Measurements from ENCODE around the gene GNPTAB.

DNA sequence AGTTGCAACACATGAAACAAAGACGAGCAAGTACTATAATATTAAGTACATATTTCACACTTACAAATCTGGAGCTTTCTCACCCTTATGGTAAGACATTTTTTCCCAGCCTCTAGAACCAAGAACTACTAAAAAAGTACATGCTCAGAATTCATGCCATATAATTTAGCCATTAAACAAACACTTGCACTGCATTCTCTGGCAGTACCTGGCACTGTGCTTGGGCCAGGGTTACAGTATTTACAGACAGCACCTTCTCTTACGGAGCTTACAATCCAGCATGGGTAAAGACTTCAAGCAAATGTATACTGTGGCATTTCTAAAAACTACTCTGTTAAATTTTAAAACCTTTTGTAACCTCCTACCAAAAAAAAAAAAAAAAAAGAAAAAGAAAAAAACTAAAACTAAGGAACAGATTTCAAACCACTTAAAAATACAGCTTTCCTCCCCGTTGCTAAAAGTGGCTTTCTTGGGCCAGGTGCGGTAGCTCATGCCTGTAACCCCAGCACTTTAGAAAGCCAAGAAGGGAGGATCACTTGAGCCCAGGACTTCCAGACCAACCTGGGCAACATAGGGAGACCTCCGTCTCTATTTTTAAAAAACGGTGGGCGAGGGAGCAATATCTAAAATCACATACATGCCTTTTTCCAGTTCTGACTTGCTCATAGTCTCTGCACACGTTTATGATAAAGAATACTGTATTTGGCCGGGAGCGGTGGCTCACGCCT lies 956 bp downstream of the GNPTAB start:
- TF ChIP-seq, protein P1, sequence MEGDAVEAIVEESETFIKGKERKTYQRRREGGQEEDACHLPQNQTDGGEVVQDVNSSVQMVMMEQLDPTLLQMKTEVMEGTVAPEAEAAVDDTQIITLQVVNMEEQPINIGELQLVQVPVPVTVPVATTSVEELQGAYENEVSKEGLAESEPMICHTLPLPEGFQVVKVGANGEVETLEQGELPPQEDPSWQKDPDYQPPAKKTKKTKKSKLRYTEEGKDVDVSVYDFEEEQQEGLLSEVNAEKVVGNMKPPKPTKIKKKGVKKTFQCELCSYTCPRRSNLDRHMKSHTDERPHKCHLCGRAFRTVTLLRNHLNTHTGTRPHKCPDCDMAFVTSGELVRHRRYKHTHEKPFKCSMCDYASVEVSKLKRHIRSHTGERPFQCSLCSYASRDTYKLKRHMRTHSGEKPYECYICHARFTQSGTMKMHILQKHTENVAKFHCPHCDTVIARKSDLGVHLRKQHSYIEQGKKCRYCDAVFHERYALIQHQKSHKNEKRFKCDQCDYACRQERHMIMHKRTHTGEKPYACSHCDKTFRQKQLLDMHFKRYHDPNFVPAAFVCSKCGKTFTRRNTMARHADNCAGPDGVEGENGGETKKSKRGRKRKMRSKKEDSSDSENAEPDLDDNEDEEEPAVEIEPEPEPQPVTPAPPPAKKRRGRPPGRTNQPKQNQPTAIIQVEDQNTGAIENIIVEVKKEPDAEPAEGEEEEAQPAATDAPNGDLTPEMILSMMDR (IDR thresholded peaks at IDR 0.05): no peak
- no peak for TF ChIP-seq EZH2 (IDR thresholded peaks at IDR 0.05; ENCODE audit: borderline replicate concordance, insufficient read depth, low read depth, low read length, poor library complexity, severe bottlenecking)
